HG03280 (cell line): Measurements from ENCODE around the gene LCN2.
"Not testable (repeated sequence)": the region's sequence is repeated elsewhere in the genome, so short reads cannot be mapped to it uniquely, and the experiment has no call there.

Experiments
- ATAC-seq: cut with Tn5 transposase; IDR thresholded peaks from one replicate; pipeline ENCODE4 v1.9.1; 2021; ENCODE audit warnings: mild to moderate bottlenecking, moderate library complexity; ENCODE audit not compliant: unreplicated experiment

Gene LCN2

GRCh38 chr9:128149001-128149701 lies at the start of gene LCN2:
TSS of gene LCN2 (plus strand) at chr9:128149453. CDS start at chr9:128149526, 73 bp downstream.
- no peak for ATAC-seq

GRCh38 chr9:128099932-128100491 lies 49.2 kb upstream of the LCN2 start:
- ATAC-seq, result no peak

- no peak for ATAC-seq
These were observed 48.7 kb upstream of the LCN2 start for GRCh38 chr9:128100581-128100980.

- no peak for ATAC-seq
These were observed 48.0 kb upstream of the LCN2 start for GRCh38 chr9:128101231-128101661.

- ATAC-seq, result no peak
These were observed 47.6 kb upstream of the LCN2 start for GRCh38 chr9:128101690-128102089.

- no peak for ATAC-seq
These were observed 47.1 kb upstream of the LCN2 start for GRCh38 chr9:128102196-128102595.

- no peak for ATAC-seq
These were observed 46.2 kb upstream of the LCN2 start for GRCh38 chr9:128102861-128103588.

- ATAC-seq, result no peak
These were observed 45.7 kb upstream of the LCN2 start for GRCh38 chr9:128103589-128103962.

GRCh38 chr9:128104171-128104618 lies 45.1 kb upstream of the LCN2 start:
- ATAC-seq, result no peak

GRCh38 chr9:128105538-128106175 lies 43.6 kb upstream of the LCN2 start:
- ATAC-seq, result no peak

GRCh38 chr9:128106181-128106939 lies 42.9 kb upstream of the LCN2 start:
- ATAC-seq, result no peak

- no peak for ATAC-seq
These were observed 42.2 kb upstream of the LCN2 start for GRCh38 chr9:128106940-128107467.

- ATAC-seq, result no peak
These were observed 41.6 kb upstream of the LCN2 start for GRCh38 chr9:128107468-128108268.

GRCh38 chr9:128108269-128109049 lies 40.8 kb upstream of the LCN2 start:
- no peak for ATAC-seq

GRCh38 chr9:128109050-128109709 lies 40.1 kb upstream of the LCN2 start:
- ATAC-seq, result no peak

GRCh38 chr9:128111726-128112125 lies 37.5 kb upstream of the LCN2 start:
- not testable (repeated sequence) for ATAC-seq

GRCh38 chr9:128113526-128114325 lies 35.5 kb upstream of the LCN2 start:
- no peak for ATAC-seq
